Pancreas (tissue), 10 donors: ENCODE data around the gene FAM216B. TPM values are rescaled to one million over a fixed set of nuclear protein-coding genes. Genes with fewer than 3 reads are reported as not detected.

Source experiments
- ATAC-seq, 4 donors: fragments of 200-7000 bp; cut with Tn5 transposase; one replicate each; pipeline versions ENCODE4 v1.8.0 to v1.9.1; 2020; ENCODE audit warnings: mild to moderate bottlenecking in 4 of 4, moderate library complexity in 4 of 4
- DNase-seq, 6 donors: peaks; one replicate each; pipeline ENCODE4 v3.0.0-alpha.2; 2020
- FAIRE-seq: peaks from 2 replicates; lab custom pipeline; 2012; peaks lifted over from hg19 to GRCh38; lab: Jason Lieb, UNC
- H3K27ac ChIP-seq, 4 donors: fragments of 200-600 bp; sonication (generic); 1 replicate in 3 of 4; 2 replicates in 1 of 4; pipeline versions ENCODE4 v1.5.0 to v1.8.0; 2020
- H3K27me3 ChIP-seq, 4 donors: fragments of 200-600 bp; one replicate each; pipeline ENCODE4 v1.8.0; 2021
- H3K36me3 ChIP-seq, 3 donors: fragments of 200-600 bp; sonication (generic) in 1 of 3; one replicate each; pipeline versions ENCODE4 v1.5.0 to v1.8.0; 2020 to 2021
- H3K4me1 ChIP-seq, 3 donors: fragments of 200-600 bp; one replicate each; pipeline ENCODE4 v1.8.0; 2021
- H3K4me3 ChIP-seq, 4 donors: fragments of 200-600 bp; sonication (generic) in 2 of 4; one replicate each; pipeline versions ENCODE4 v1.5.0 to v1.8.0; 2020 to 2021
- H3K9me3 ChIP-seq, 4 donors: fragments of 200-600 bp; one replicate each; pipeline ENCODE4 v1.8.0; 2021
- CTCF ChIP-seq, 4 donors: fragments of 200-600 bp; sonication (generic) in 3 of 4; IDR thresholded peaks; one replicate each; pipeline versions ENCODE4 v1.5.0 to v1.8.0; 2021; ENCODE audit warnings: antibody characterized with exemption in 4 of 4
- WGBS, 2 donors: extraction: QIAGEN DNeasy Blood & Tissue Kit; methylation state at CpG; one replicate each; pipeline ENCODE4 v1.1.7; 2013; 5-methylcytosine and 5-hydroxymethylcytosine counted together
- intact Hi-C, 3 donors: fragments of 100-400 bp; cut with DNase I; formaldehyde crosslinking; loops; one replicate each; pipeline versions ENCODE4 v1.11.1 to v1.14.2; 2022
- polyA plus RNA-seq, 2 donors: library from polyadenylated mRNA; stranded (reverse); fragments of 200-250 nt; gene quantifications; one replicate each; pipeline ENCODE4 v1.2.3, GENCODE V29; 2013
- total RNA-seq, 6 donors: library from RNA; stranded (reverse); fragmentation: NEBNext Ultra II Directional in 4 of 6; extraction: Animal tissue kit (Norgen Biotek cat#: 25700) in 4 of 6; gene quantifications; one replicate each; pipeline versions ENCODE4 v1.2.1 to v1.2.4, GENCODE V29; 2021 to 2023
- donor health status: healthy with polysubstance abuse.
- donor health status: DM: no; HTN: no; CAD: no; lungs with moderate emphysema.
- donor health status: DM: no; HTN: no; CAD: no.
- donor health status: control.
- donor health status: control.
- donor health status: Bipolar disorder and iron deficiency.
- donor health status: DM: yes; HTN: yes; CAD: no.
- donor health status: DM: no; HTN: no; CAD: no.
- donor health status: DM: no; HTN: no; CAD: no.
- donor health status: DM: yes; HTN: yes; CAD: no.

The FAM216B gene
- total and polyA plus RNA-seq, 8 donors = 0.06 TPM; not detected in 7

GRCh38 chr13:42750794-42751193, 30.6 kb upstream of the FAM216B start:
- no peak for TF ChIP-seq CTCF (IDR thresholded peaks at IDR 0.05)
- Histone ChIP-seq H3K9me3 (no peaks in the 10 kb centered on the region), H3K27me3 (no peaks in the 10 kb centered on the region), H3K4me1 (no peaks in the 10 kb centered on the region), H3K36me3 (no peaks in the 10 kb centered on the region), H3K27ac (no peak overlapping the region), H3K4me3 (no peak overlapping the region)
- WGBS, 2 donors = 39 to 47% methylated on average over 5 of the region's 5 CpGs
- intact Hi-C loops = no loop called here
- DNase-seq (no peak), ATAC-seq (no peak), FAIRE-seq (no peak)

GRCh38 chr13:42751693-42752092, 29.7 kb upstream of the FAM216B start:
- Histone ChIP-seq H3K36me3 (no peaks in the 10 kb centered on the region), H3K9me3 (no peaks in the 10 kb centered on the region), H3K4me3 (no peak overlapping the region), H3K27ac (no peak overlapping the region), H3K27me3 (no peaks in the 10 kb centered on the region), H3K4me1 (no peaks in the 10 kb centered on the region)
- no peak for TF ChIP-seq CTCF (IDR thresholded peaks at IDR 0.05)
- no peak for DNase-seq
- no peak for ATAC-seq
- 83 to 84% methylated on average over 3 of the region's 3 CpGs for WGBS, 2 donors
- no peak for FAIRE-seq
- intact Hi-C loops = no loop called here

- TF ChIP-seq CTCF (IDR thresholded peaks at IDR 0.05) = no peak
- no peak for FAIRE-seq
- no peak overlapping the region for H3K27ac ChIP-seq
- H3K4me1 ChIP-seq = no peaks in the 10 kb centered on the region
- H3K9me3 ChIP-seq = no peaks in the 10 kb centered on the region
- H3K4me3 ChIP-seq = no peak overlapping the region
- intact Hi-C loops = no loop called here
- H3K36me3 ChIP-seq = no peaks in the 10 kb centered on the region
- no peak for ATAC-seq
- DNase-seq = no peak
- no peaks in the 10 kb centered on the region for H3K27me3 ChIP-seq
- 94 to 95% methylated on average over 2 of the region's 2 CpGs for WGBS, 2 donors
Observed at GRCh38 chr13:42752731-42753130, 28.7 kb upstream of the FAM216B start.

- 89 to 90% methylated on average over 5 of the region's 5 CpGs for WGBS, 2 donors
- Histone ChIP-seq H3K4me1 (no peaks in the 10 kb centered on the region), H3K9me3 (no peaks in the 10 kb centered on the region), H3K27ac (no peak overlapping the region), H3K36me3 (no peaks in the 10 kb centered on the region), H3K27me3 (no peaks in the 10 kb centered on the region), H3K4me3 (no peak overlapping the region)
- no peak for DNase-seq
- no peak for TF ChIP-seq CTCF (IDR thresholded peaks at IDR 0.05)
- no peak for FAIRE-seq
- no peak for ATAC-seq
- intact Hi-C loops = no loop called here
Observed at GRCh38 chr13:42753697-42754096, 27.7 kb upstream of the FAM216B start.

- WGBS, 2 donors = 77 to 87% methylated on average over 1 of the region's 1 CpG
- no peak for ATAC-seq
- H3K27ac ChIP-seq = no peak overlapping the region
- DNase-seq = no peak
- no peaks in the 10 kb centered on the region for H3K36me3 ChIP-seq
- no peak for TF ChIP-seq CTCF (IDR thresholded peaks at IDR 0.05)
- intact Hi-C loops = no loop called here
- no peak for FAIRE-seq
- no peaks in the 10 kb centered on the region for H3K4me1 ChIP-seq
- H3K27me3 ChIP-seq = no peaks in the 10 kb centered on the region
- H3K4me3 ChIP-seq = no peak overlapping the region
- H3K9me3 ChIP-seq = no peaks in the 10 kb centered on the region
Observed at GRCh38 chr13:42754801-42755510, 26.4 kb upstream of the FAM216B start.
